ENCODE data around the gene URAD.

The URAD gene

GRCh38 chr13:27969866-27970229 lies 18.6 kb downstream of the URAD start:
- no peak overlapping the region for H3K27ac ChIP-seq (ENCODE audit: low read length)
- no peaks in the 10 kb centered on the region for H4K20me1 ChIP-seq (ENCODE audit: insufficient read depth, low read length)
- peaks cover 18% of the 10 kb centered on the region for H3K27me3 ChIP-seq (replicated peaks; ENCODE audit: insufficient read depth, low read length)
- no peaks in the 10 kb centered on the region for H3K79me2 ChIP-seq (ENCODE audit: low read length)
- no peak for TF ChIP-seq EZH2 (optimal IDR thresholded peaks at IDR 0.05; ENCODE audit: low read depth, low read length)
- TF ChIP-seq CTCF (IDR thresholded peaks at IDR 0.05; ENCODE audit: low read length): no peak
- no peak for TF ChIP-seq EZH2phosphoT487 (IDR thresholded peaks at IDR 0.05; ENCODE audit: low read length)
- no peaks in the 10 kb centered on the region for H3K9me3 ChIP-seq (replicated peaks; ENCODE audit: insufficient read depth, low read length)
- no peaks in the 10 kb centered on the region for H3K4me1 ChIP-seq (ENCODE audit: low read length)
- H3F3A ChIP-seq (ENCODE audit: insufficient read depth, low read length): no peaks in the 10 kb centered on the region
- no peaks in the 10 kb centered on the region for H3K36me3 ChIP-seq (replicated peaks; ENCODE audit: insufficient read depth, low read length)
- no peak overlapping the region for H3K4me3 ChIP-seq (ENCODE audit: low read length)
- H3K9ac ChIP-seq (ENCODE audit: low read length): no peak overlapping the region
- no peak overlapping the region for H3K4me2 ChIP-seq (ENCODE audit: low read depth, low read length)
- no peak for DNase-seq
- no peaks in the 10 kb centered on the region for H3K9me2 ChIP-seq (replicated peaks; ENCODE audit: insufficient read depth, low read length)
- no peak overlapping the region for H2AFZ ChIP-seq (ENCODE audit: low read length)

GRCh38 chr13:27969082-27969865 lies 19.2 kb downstream of the URAD start, which contains the start of gene CDX2:
Gene CDX2, minus strand, starts transcription at chr13:27969315. Its CDS starts 309 bp downstream, at chr13:27969006.
- no peak for DNase-seq
- H3K9me3 ChIP-seq (replicated peaks; ENCODE audit: insufficient read depth, low read length): no peaks in the 10 kb centered on the region
- no peaks in the 10 kb centered on the region for H3K79me2 ChIP-seq (ENCODE audit: low read length)
- no peak within 1 kb of the TSS for H3K27ac ChIP-seq (ENCODE audit: low read length)
- TF ChIP-seq EZH2phosphoT487 (IDR thresholded peaks at IDR 0.05; ENCODE audit: low read length) (no peak), CTCF (IDR thresholded peaks at IDR 0.05; ENCODE audit: low read length) (no peak), EZH2 (optimal IDR thresholded peaks at IDR 0.05; ENCODE audit: low read depth, low read length) (no peak)
- H4K20me1 ChIP-seq (ENCODE audit: insufficient read depth, low read length): no peaks in the 10 kb centered on the region
- no peak within 1 kb of the TSS for H3K4me2 ChIP-seq (ENCODE audit: low read depth, low read length)
- no peak within 1 kb of the TSS for H3K9ac ChIP-seq (ENCODE audit: low read length)
- peaks cover 18% of the 10 kb centered on the region for H3K27me3 ChIP-seq (replicated peaks; ENCODE audit: insufficient read depth, low read length)
- no peaks in the 10 kb centered on the region for H3K4me1 ChIP-seq (ENCODE audit: low read length)
- H3K9me2 ChIP-seq (replicated peaks; ENCODE audit: insufficient read depth, low read length): no peaks in the 10 kb centered on the region
- no peak within 1 kb of the TSS for H2AFZ ChIP-seq (ENCODE audit: low read length)
- no peaks in the 10 kb centered on the region for H3K36me3 ChIP-seq (replicated peaks; ENCODE audit: insufficient read depth, low read length)
- no peak within 1 kb of the TSS for H3K4me3 ChIP-seq (ENCODE audit: low read length)
- no peaks in the 10 kb centered on the region for H3F3A ChIP-seq (ENCODE audit: insufficient read depth, low read length)

DNA sequence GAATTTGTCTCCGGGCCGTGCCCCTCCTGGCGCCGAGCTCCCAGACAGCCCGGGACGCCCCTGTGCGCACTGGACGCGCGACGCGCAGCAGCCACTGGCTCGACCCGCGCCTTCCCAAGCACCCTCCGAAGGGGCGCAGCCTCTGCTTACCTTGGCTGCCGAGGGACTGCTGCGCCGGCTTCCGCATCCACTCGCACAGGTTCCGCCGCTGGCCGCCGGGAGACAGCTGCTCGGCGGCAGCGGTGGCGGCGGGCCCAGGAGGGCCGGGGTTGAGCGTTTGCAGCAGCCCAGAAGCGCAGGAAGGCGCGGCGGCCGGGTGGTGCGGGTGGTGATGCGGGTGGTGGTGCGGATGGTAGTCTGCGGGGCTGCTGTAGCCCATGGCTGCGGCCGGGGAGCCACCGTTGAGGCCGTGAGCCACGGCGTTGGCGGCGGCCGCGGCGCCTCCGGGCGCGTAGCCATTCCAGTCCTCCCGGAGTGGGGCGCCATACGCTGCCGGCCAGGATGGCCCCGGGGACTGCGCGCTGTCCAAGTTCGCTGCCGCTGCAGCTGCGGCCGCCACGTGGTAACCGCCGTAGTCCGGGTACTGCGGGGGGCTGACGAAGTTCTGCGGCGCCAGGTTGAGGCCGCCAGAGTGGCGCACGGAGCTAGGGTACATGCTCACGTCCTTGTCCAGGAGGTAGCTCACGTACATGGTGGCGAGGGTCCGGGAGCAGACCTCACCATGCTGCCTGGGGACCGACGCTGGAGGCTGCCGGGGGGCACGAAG lies 20.0 kb downstream of the URAD start:
- TF ChIP-seq EZH2phosphoT487 (IDR thresholded peaks at IDR 0.05; ENCODE audit: low read length): no peak
- no peak overlapping the region for H3K27ac ChIP-seq (ENCODE audit: low read length)
- no peaks in the 10 kb centered on the region for H4K20me1 ChIP-seq (ENCODE audit: insufficient read depth, low read length)
- no peaks in the 10 kb centered on the region for H3K9me2 ChIP-seq (replicated peaks; ENCODE audit: insufficient read depth, low read length)
- no peak for DNase-seq
- no peaks in the 10 kb centered on the region for H3F3A ChIP-seq (ENCODE audit: insufficient read depth, low read length)
- H3K9ac ChIP-seq (ENCODE audit: low read length): no peak overlapping the region
- no peaks in the 10 kb centered on the region for H3K9me3 ChIP-seq (replicated peaks; ENCODE audit: insufficient read depth, low read length)
- H3K79me2 ChIP-seq (ENCODE audit: low read length): no peaks in the 10 kb centered on the region
- no peaks in the 10 kb centered on the region for H3K4me1 ChIP-seq (ENCODE audit: low read length)
- no peak overlapping the region for H2AFZ ChIP-seq (ENCODE audit: low read length)
- no peak overlapping the region for H3K4me3 ChIP-seq (ENCODE audit: low read length)
- no peaks in the 10 kb centered on the region for H3K36me3 ChIP-seq (replicated peaks; ENCODE audit: insufficient read depth, low read length)
- peaks cover 18% of the 10 kb centered on the region for H3K27me3 ChIP-seq (replicated peaks; ENCODE audit: insufficient read depth, low read length)
- no peak overlapping the region for H3K4me2 ChIP-seq (ENCODE audit: low read depth, low read length)
